T-helper 2 cell treated with Interferon-gamma antibody and Interleukin-4, amounts not matched to agents 5 μg/mL and 100 μg/mL, for 36 hours (primary cell): ENCODE results near the gene SLC35C1.

Experiments
- DNase-seq: peaks from one replicate; pipeline ENCODE4 v3.0.0; 2021; ENCODE audit warnings: low spot score
- H3K27ac Mint-ChIP-seq: one replicate; pipeline ENCODE4 v1.8.0; 2021; ENCODE audit warnings: mild to moderate bottlenecking, mixed read lengths
- H3K27me3 Mint-ChIP-seq: one replicate; pipeline ENCODE4 v1.8.0; 2021; ENCODE audit warnings: low read depth, mixed read lengths
- H3K36me3 Mint-ChIP-seq: one replicate; pipeline ENCODE4 v1.8.0; 2021; ENCODE audit warnings: low read depth, mixed read lengths
- H3K4me1 Mint-ChIP-seq: one replicate; pipeline ENCODE4 v1.8.0; 2021; ENCODE audit warnings: low read depth, mixed read lengths
- H3K4me3 Mint-ChIP-seq: one replicate; pipeline ENCODE4 v1.8.0; 2022; ENCODE audit warnings: mild to moderate bottlenecking, moderate library complexity, mixed read lengths
- H3K9me3 Mint-ChIP-seq: one replicate; pipeline ENCODE4 v1.8.0; 2021; ENCODE audit warnings: mixed read lengths

SLC35C1 gene

GRCh38 chr11:45772986-45773785 lies 31.8 kb upstream of the SLC35C1 start:
- peaks cover 17% of the 10 kb centered on the region for H3K4me1 Mint-ChIP-seq
- H3K27ac Mint-ChIP-seq = no peak overlapping the region
- no peaks in the 10 kb centered on the region for H3K36me3 Mint-ChIP-seq
- peaks cover 14% of the 10 kb centered on the region for H3K27me3 Mint-ChIP-seq
- peak overlapping the region; percentile 8 for H3K4me3 Mint-ChIP-seq
- no peak for DNase-seq
- H3K9me3 Mint-ChIP-seq = no peaks in the 10 kb centered on the region

- Mint-ChIP-seq H3K4me3 (no peak overlapping the region), H3K9me3 (no peaks in the 10 kb centered on the region), H3K36me3 (no peaks in the 10 kb centered on the region), H3K27me3 (peaks cover 13% of the 10 kb centered on the region), H3K4me1 (peaks cover 17% of the 10 kb centered on the region), H3K27ac (no peak overlapping the region)
- DNase-seq = no peak
Measured at GRCh38 chr11:45773786-45774655, 30.9 kb upstream of the SLC35C1 start.

- no peak for DNase-seq
- Mint-ChIP-seq H3K4me1 (peaks cover 17% of the 10 kb centered on the region), H3K4me3 (no peak overlapping the region), H3K27ac (no peak overlapping the region), H3K27me3 (peaks cover 8% of the 10 kb centered on the region), H3K36me3 (no peaks in the 10 kb centered on the region), H3K9me3 (no peaks in the 10 kb centered on the region)
Measured at GRCh38 chr11:45774786-45775185, 30.2 kb upstream of the SLC35C1 start.

GRCh38 chr11:45777127-45777969 lies 27.6 kb upstream of the SLC35C1 start:
- no peak for DNase-seq
- Mint-ChIP-seq H3K4me1 (peaks cover 2% of the 10 kb centered on the region), H3K9me3 (no peaks in the 10 kb centered on the region), H3K27ac (no peak overlapping the region), H3K27me3 (peaks cover 4% of the 10 kb centered on the region), H3K4me3 (no peak overlapping the region), H3K36me3 (no peaks in the 10 kb centered on the region)

DNA sequence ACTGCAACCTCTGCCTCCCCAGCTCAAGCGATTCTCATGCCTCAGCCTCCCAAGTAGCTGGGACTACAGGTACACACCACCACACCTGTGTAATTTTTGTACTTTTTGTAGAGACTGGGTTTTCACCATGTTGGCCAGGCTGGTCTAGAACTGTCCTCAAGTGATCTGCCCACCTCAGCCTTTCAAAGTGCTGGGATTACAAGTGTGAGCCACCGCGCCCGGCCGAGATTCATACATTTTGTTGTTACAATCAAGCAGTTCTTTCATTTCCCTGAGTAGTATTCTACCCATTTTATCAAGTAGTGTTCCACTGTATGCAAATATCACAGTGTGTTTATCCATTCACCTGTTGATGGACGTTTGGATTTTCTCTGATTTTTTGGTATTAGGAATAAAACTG lies 26.6 kb upstream of the SLC35C1 start:
- Mint-ChIP-seq H3K36me3 (no peaks in the 10 kb centered on the region), H3K9me3 (no peaks in the 10 kb centered on the region), H3K27ac (no peak overlapping the region), H3K4me3 (no peak overlapping the region), H3K4me1 (no peaks in the 10 kb centered on the region), H3K27me3 (peaks cover 4% of the 10 kb centered on the region)
- no peak for DNase-seq

DNA sequence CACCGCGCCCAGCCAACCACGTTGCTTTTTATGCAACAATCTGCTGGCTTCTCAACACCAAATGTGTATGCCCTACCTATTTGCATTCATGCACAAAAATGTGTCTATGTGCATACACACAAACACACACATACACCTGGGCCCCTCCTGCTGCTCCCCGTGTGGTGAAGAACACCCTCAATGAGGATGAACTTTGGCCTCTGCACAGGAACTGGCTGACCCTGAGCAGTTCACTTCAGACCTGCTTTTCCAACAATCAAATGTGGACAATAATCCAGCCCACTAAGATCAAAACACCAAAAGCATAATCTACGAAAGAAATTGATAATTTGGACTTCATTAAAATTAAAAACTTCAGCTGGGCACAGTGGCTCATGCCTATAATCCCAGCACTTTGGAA lies 25.3 kb upstream of the SLC35C1 start:
- Mint-ChIP-seq H3K27me3 (peaks cover 7% of the 10 kb centered on the region), H3K4me1 (no peaks in the 10 kb centered on the region)

GRCh38 chr11:45786272-45786671 lies 18.7 kb upstream of the SLC35C1 start:
- H3K36me3 Mint-ChIP-seq = no peaks in the 10 kb centered on the region
- H3K27me3 Mint-ChIP-seq = peaks cover 23% of the 10 kb centered on the region
- peaks cover 11% of the 10 kb centered on the region for H3K4me1 Mint-ChIP-seq
- H3K4me3 Mint-ChIP-seq = peak overlapping the region; percentile 3
- no peak for DNase-seq
- no peak overlapping the region for H3K27ac Mint-ChIP-seq
- no peaks in the 10 kb centered on the region for H3K9me3 Mint-ChIP-seq

More for the DNA sequence above, 25.3 kb upstream of the SLC35C1 start:
- Mint-ChIP-seq H3K27ac (no peak overlapping the region), H3K36me3 (no peaks in the 10 kb centered on the region), H3K4me3 (no peak overlapping the region), H3K9me3 (no peaks in the 10 kb centered on the region)
- no peak for DNase-seq

GRCh38 chr11:45788887-45789286 lies 16.1 kb upstream of the SLC35C1 start:
- H3K27me3 Mint-ChIP-seq = peaks cover 25% of the 10 kb centered on the region

DNA sequence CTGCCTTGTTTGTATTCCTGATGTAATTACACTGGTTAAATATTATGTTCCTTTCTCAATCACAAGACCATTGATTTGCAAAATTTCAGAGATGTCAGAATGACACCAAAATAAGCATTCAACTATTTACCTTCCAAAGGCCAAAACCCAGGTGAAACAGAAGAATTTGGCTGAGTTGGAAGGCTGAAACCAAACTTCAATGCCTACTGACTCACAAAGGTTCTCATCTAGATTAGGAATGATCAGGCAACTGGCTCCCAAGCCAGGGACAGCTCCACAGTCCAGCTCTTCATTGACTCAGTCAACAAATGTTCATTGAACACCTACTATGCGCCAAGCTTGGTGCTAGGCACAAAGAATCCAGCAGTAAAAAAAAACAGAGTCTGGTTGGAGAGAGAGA lies 13.4 kb upstream of the SLC35C1 start:
- no peak for DNase-seq
- H3K36me3 Mint-ChIP-seq = no peaks in the 10 kb centered on the region
- H3K27me3 Mint-ChIP-seq = peaks cover 8% of the 10 kb centered on the region
- H3K27ac Mint-ChIP-seq = no peak overlapping the region
- no peaks in the 10 kb centered on the region for H3K9me3 Mint-ChIP-seq
- no peak overlapping the region for H3K4me3 Mint-ChIP-seq
- peaks cover 5% of the 10 kb centered on the region for H3K4me1 Mint-ChIP-seq

More at GRCh38 chr11:45788887-45789286, 16.1 kb upstream of the SLC35C1 start:
- Mint-ChIP-seq H3K9me3 (no peaks in the 10 kb centered on the region), H3K27ac (no peak overlapping the region), H3K4me3 (no peak overlapping the region), H3K36me3 (no peaks in the 10 kb centered on the region), H3K4me1 (peaks cover 11% of the 10 kb centered on the region)
- no peak for DNase-seq

GRCh38 chr11:45794169-45794568 lies 10.8 kb upstream of the SLC35C1 start:
- Mint-ChIP-seq H3K27me3 (peaks cover 3% of the 10 kb centered on the region), H3K36me3 (no peaks in the 10 kb centered on the region), H3K4me3 (no peak overlapping the region), H3K4me1 (peaks cover 1% of the 10 kb centered on the region), H3K27ac (no peak overlapping the region), H3K9me3 (no peaks in the 10 kb centered on the region)
- no peak for DNase-seq

DNA sequence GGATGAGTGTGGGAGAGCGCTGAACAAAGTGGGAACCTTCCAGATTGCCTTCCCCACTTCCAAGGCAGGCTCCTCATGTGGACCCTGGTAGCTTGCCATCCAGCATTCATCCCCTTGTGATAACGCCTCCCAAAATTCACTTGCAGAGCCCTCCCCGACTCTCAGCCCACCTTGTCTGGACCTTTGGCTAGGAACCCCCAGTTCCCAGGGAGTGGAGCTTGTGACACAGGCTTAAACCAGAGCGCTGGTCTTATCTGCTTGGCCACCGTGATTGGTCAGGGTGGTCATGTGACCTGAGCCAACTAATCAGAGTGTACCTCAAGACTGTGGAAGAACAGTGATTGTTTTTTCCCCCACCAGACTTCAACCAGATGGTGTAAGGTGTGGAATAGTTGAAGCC lies 9.6 kb upstream of the SLC35C1 start:
- peaks cover 3% of the 10 kb centered on the region for H3K27me3 Mint-ChIP-seq
- H3K27ac Mint-ChIP-seq = no peak overlapping the region
- H3K36me3 Mint-ChIP-seq = no peaks in the 10 kb centered on the region
- peaks cover 1% of the 10 kb centered on the region for H3K4me1 Mint-ChIP-seq
- no peaks in the 10 kb centered on the region for H3K9me3 Mint-ChIP-seq
- no peak overlapping the region for H3K4me3 Mint-ChIP-seq
- DNase-seq = no peak

DNA sequence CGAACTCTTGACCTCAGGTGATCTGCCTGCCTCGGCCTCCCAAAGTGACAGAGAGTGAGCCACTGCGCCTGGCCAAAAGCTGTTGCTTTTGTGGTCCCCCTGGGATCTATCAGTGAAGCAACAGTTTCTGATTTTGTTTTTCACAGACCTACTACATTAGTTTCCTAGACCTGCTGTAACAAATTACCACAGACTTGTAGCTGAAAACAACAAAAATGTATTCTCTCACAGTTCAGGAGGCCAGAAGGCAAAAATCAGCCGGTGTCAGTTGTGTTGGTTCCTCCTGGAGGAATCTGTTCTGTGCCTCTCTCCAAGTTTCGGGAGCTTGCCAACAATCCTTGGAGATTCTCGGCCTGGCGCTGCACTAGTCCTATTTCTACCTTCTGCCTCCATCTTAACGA lies 8.5 kb upstream of the SLC35C1 start:
- no peak overlapping the region for H3K27ac Mint-ChIP-seq
- DNase-seq = no peak
- no peaks in the 10 kb centered on the region for H3K36me3 Mint-ChIP-seq
- peaks cover under 1% of the 10 kb centered on the region for H3K27me3 Mint-ChIP-seq
- H3K9me3 Mint-ChIP-seq = no peaks in the 10 kb centered on the region
- H3K4me3 Mint-ChIP-seq = no peak overlapping the region
- H3K4me1 Mint-ChIP-seq = peaks cover 2% of the 10 kb centered on the region

DNA sequence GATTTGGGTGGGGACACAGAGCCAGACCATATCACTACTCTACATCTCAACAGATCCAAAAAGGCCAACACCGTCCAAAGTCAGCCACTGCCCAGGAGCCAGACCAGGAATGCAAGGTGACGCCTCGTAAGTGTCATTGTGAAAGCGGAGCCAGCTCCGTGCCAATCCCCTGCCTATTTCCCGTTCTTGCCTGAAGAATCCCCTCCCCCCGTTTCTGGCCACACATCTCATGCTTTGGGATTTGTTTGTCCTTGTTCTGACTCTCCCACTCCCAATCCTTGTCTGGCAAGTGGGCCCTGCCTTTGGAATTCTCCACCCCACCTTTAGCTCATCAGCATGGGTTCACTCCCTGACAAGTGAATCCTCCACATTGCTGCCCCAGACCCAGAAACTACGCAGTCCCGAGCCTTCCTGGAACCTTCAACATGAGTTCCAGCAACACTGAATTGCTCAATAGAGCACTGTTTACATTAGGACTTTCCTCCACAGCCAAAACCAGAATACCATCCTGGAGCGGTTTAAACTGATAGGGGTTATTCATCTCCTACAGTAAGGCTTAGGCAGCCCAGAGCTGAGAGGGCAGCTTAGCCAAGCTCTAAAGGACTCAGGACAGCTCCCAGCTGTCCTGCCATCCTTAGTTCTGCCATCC lies 6.0 kb upstream of the SLC35C1 start:
- peaks cover 4% of the 10 kb centered on the region for H3K4me1 Mint-ChIP-seq
- no peaks in the 10 kb centered on the region for H3K9me3 Mint-ChIP-seq
- H3K27ac Mint-ChIP-seq = no peak overlapping the region
- no peak for DNase-seq
- no peaks in the 10 kb centered on the region for H3K27me3 Mint-ChIP-seq
- no peaks in the 10 kb centered on the region for H3K36me3 Mint-ChIP-seq
- no peak overlapping the region for H3K4me3 Mint-ChIP-seq
